LoVo (cell line): ENCODE measurements around the gene CEP95.
"Not testable (repeated sequence)": the region's sequence is repeated elsewhere in the genome, so short reads cannot be mapped to it uniquely, and the experiment has no call there.

Experiments
- DNase-seq: peaks from one replicate; pipeline ENCODE4 v3.0.0-alpha.2; 2016; ENCODE audit warnings: low spot score

The CEP95 gene

GRCh38 chr17:64575431-64575830 lies 68.7 kb downstream of the CEP95 start:
- DNase-seq = no peak

- not testable (repeated sequence) for DNase-seq
Observed at GRCh38 chr17:64577025-64577424, 70.2 kb downstream of the CEP95 start.

GRCh38 chr17:64579917-64580316 lies 73.1 kb downstream of the CEP95 start:
- no peak for DNase-seq

- DNase-seq = no peak
Observed at GRCh38 chr17:64580384-64581315, 73.9 kb downstream of the CEP95 start.

- DNase-seq = no peak
Observed at GRCh38 chr17:64583038-64583437, 76.3 kb downstream of the CEP95 start.

- DNase-seq = no peak
Observed at GRCh38 chr17:64585146-64585545, 78.4 kb downstream of the CEP95 start.
